ENCODE data around the gene HOMER2.

Gene HOMER2

GRCh38 chr15:82958638-82959037, 6.1 kb upstream of the HOMER2 start:
- Histone ChIP-seq H3K4me3 (replicated peaks; ENCODE audit: insufficient read depth, low read length) (no peak overlapping the region), H3K27ac (replicated peaks) (no peak overlapping the region), H3K27me3 (ENCODE audit: insufficient read depth, poor library complexity, severe bottlenecking) (no peaks in the 10 kb centered on the region)
- TF ChIP-seq, protein P1, sequence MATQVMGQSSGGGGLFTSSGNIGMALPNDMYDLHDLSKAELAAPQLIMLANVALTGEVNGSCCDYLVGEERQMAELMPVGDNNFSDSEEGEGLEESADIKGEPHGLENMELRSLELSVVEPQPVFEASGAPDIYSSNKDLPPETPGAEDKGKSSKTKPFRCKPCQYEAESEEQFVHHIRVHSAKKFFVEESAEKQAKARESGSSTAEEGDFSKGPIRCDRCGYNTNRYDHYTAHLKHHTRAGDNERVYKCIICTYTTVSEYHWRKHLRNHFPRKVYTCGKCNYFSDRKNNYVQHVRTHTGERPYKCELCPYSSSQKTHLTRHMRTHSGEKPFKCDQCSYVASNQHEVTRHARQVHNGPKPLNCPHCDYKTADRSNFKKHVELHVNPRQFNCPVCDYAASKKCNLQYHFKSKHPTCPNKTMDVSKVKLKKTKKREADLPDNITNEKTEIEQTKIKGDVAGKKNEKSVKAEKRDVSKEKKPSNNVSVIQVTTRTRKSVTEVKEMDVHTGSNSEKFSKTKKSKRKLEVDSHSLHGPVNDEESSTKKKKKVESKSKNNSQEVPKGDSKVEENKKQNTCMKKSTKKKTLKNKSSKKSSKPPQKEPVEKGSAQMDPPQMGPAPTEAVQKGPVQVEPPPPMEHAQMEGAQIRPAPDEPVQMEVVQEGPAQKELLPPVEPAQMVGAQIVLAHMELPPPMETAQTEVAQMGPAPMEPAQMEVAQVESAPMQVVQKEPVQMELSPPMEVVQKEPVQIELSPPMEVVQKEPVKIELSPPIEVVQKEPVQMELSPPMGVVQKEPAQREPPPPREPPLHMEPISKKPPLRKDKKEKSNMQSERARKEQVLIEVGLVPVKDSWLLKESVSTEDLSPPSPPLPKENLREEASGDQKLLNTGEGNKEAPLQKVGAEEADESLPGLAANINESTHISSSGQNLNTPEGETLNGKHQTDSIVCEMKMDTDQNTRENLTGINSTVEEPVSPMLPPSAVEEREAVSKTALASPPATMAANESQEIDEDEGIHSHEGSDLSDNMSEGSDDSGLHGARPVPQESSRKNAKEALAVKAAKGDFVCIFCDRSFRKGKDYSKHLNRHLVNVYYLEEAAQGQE (IDR thresholded peaks at IDR 0.05; ENCODE audit: insufficient replicate concordance, low read depth): no peak
- TF ChIP-seq POLR2AphosphoS5 (IDR thresholded peaks at IDR 0.05; ENCODE audit: low read depth): no peak
- TF ChIP-seq GABPA (IDR thresholded peaks at IDR 0.05; ENCODE audit: low read depth): no peak
- TF ChIP-seq CTCF (IDR thresholded peaks at IDR 0.05; ENCODE audit: insufficient read depth, low read length): no peak
- no peak for TF ChIP-seq SPI1 (IDR thresholded peaks at IDR 0.05; ENCODE audit: borderline replicate concordance, low read depth)
- DNase-seq (ENCODE audit: low read depth in 1 of 2, low spot score in 1 of 2): no peak

- TF ChIP-seq POLR2AphosphoS5 (IDR thresholded peaks at IDR 0.05; ENCODE audit: low read depth) (no peak), SPI1 (IDR thresholded peaks at IDR 0.05; ENCODE audit: borderline replicate concordance, low read depth) (no peak), GABPA (IDR thresholded peaks at IDR 0.05; ENCODE audit: low read depth) (no peak), CTCF (IDR thresholded peaks at IDR 0.05; ENCODE audit: insufficient read depth, low read length) (no peak)
- TF ChIP-seq, protein P1 (IDR thresholded peaks at IDR 0.05; ENCODE audit: insufficient replicate concordance, low read depth): no peak
- DNase-seq (ENCODE audit: low read depth in 1 of 2, low spot score in 1 of 2): no peak
- peak overlapping the region; percentile 17; the same call in 1 of the 2 replicates for H3K4me3 ChIP-seq (replicated peaks; ENCODE audit: insufficient read depth, low read length)
- peaks cover 20% of the 10 kb centered on the region for H3K27me3 ChIP-seq (ENCODE audit: insufficient read depth, poor library complexity, severe bottlenecking)
- H3K27ac ChIP-seq (replicated peaks): no peak overlapping the region
Observed at GRCh38 chr15:82951472-82952157, 905 bp downstream of the HOMER2 start.

GRCh38 chr15:82950746-82951370, 1.7 kb downstream of the HOMER2 start:
- H3K27ac ChIP-seq (replicated peaks): no peak overlapping the region
- peaks cover 20% of the 10 kb centered on the region for H3K27me3 ChIP-seq (ENCODE audit: insufficient read depth, poor library complexity, severe bottlenecking)
- DNase-seq (ENCODE audit: low read depth in 1 of 2, low spot score in 1 of 2): no peak
- TF ChIP-seq, protein P1 (IDR thresholded peaks at IDR 0.05; ENCODE audit: insufficient replicate concordance, low read depth): no peak
- no peak overlapping the region for H3K4me3 ChIP-seq (replicated peaks; ENCODE audit: insufficient read depth, low read length)

Measured in HL-60 (cell line).